Endothelial cell of umbilical vein (primary cell): Measurements from ENCODE around the gene BEX2.

ENCODE experiments used
- CTCF ChIP-seq, 2 donors: IDR thresholded peaks; 1 replicate in 1 of 2; 2 replicates in 1 of 2; pipeline ENCODE4 v1.5.1; 2011; ENCODE audit warnings: low read length in 2 of 2, mild to moderate bottlenecking in 2 of 2, moderate library complexity in 2 of 2, control low read depth in 1 of 2, inconsistent platforms in 1 of 2, low read depth in 1 of 2; ENCODE audit not compliant: insufficient read depth in 1 of 2; ENCODE audit errors: extremely low read depth in 1 of 2
- EZH2 ChIP-seq: IDR thresholded peaks from 2 replicates; pipeline ENCODE4 v1.6.1; 2012; ENCODE audit warnings: borderline replicate concordance, low read depth, mild to moderate bottlenecking, moderate library complexity, low read length, inconsistent platforms; ENCODE audit not compliant: severe bottlenecking
- FOS ChIP-seq: IDR thresholded peaks from 2 replicates; pipeline ENCODE4 v1.6.1; 2011; ENCODE audit warnings: mild to moderate bottlenecking, low read length, moderate library complexity, borderline replicate concordance; ENCODE audit not compliant: insufficient read depth
- GATA2 ChIP-seq: IDR thresholded peaks from 2 replicates; pipeline ENCODE4 v1.7.0; 2011; ENCODE audit warnings: low read depth, mild to moderate bottlenecking, moderate library complexity, mixed read lengths, low read length; ENCODE audit not compliant: insufficient read length, insufficient read depth
- JUN ChIP-seq: IDR thresholded peaks from 2 replicates; pipeline ENCODE4 v1.6.1; 2011; ENCODE audit warnings: borderline replicate concordance, low read depth; ENCODE audit not compliant: insufficient read length, insufficient read depth
- MAX ChIP-seq: IDR thresholded peaks from 2 replicates; pipeline ENCODE4 v1.6.1; 2011; ENCODE audit not compliant: insufficient read depth, insufficient read length
- MYC ChIP-seq: IDR thresholded peaks from one replicate; pipeline ENCODE4 v1.6.1; 2011; ENCODE audit warnings: mild to moderate bottlenecking, low read depth, low read length
- POLR2A ChIP-seq: IDR thresholded peaks from 2 replicates; pipeline ENCODE4 v1.6.1; 2012; ENCODE audit warnings: low read depth, mild to moderate bottlenecking, control low read depth, low read length
- POLR2AphosphoS5 ChIP-seq: IDR thresholded peaks from 2 replicates; pipeline ENCODE4 v1.6.1; 2012; ENCODE audit warnings: low read depth, mild to moderate bottlenecking, control low read depth, low read length, moderate library complexity; ENCODE audit not compliant: insufficient read depth

- TF ChIP-seq CTCF (IDR thresholded peaks at IDR 0.05; ENCODE audit: extremely low read depth in 1 of 2, insufficient read depth in 1 of 2, low read depth in 1 of 2, low read length in 2 of 2) (no peak), EZH2 (no peak), POLR2A (peak; percentile 78), POLR2AphosphoS5 (peak; percentile 76), MAX (no peak), FOS (no peak), MYC (no peak), GATA2 (no peak), JUN (no peak)
These were observed 45.5 kb upstream of the BEX2 start, which contains the start of gene TCEAL9 for GRCh38 chrX:103356130-103356798.
